Measurements from ENCODE around the gene KCTD2. TPM values are rescaled to one million over a fixed set of nuclear protein-coding genes. Genes with fewer than 3 reads are reported as not detected.

Gene KCTD2, protein sequence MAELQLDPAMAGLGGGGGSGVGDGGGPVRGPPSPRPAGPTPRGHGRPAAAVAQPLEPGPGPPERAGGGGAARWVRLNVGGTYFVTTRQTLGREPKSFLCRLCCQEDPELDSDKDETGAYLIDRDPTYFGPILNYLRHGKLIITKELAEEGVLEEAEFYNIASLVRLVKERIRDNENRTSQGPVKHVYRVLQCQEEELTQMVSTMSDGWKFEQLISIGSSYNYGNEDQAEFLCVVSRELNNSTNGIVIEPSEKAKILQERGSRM
- 10 to 100 TPM; 19.1 to 30.0 (median 21.2) TPM for total RNA-seq
- long read RNA-seq, donor 1, transcript KCTD2-201 (6 exons, 3,635 nt): major isoform, 6 of 16 reads
- long read RNA-seq, donor 1, partial matches to known transcripts: 2 of 16 reads
- long read RNA-seq, donor 1, other reads (novel, unspliced or antisense): 8 of 16 reads
- long read RNA-seq, donor 2, partial matches to known transcripts: 0 of 2 reads
- long read RNA-seq, donor 2, other reads (novel, unspliced or antisense): 2 of 2 reads

DNA sequence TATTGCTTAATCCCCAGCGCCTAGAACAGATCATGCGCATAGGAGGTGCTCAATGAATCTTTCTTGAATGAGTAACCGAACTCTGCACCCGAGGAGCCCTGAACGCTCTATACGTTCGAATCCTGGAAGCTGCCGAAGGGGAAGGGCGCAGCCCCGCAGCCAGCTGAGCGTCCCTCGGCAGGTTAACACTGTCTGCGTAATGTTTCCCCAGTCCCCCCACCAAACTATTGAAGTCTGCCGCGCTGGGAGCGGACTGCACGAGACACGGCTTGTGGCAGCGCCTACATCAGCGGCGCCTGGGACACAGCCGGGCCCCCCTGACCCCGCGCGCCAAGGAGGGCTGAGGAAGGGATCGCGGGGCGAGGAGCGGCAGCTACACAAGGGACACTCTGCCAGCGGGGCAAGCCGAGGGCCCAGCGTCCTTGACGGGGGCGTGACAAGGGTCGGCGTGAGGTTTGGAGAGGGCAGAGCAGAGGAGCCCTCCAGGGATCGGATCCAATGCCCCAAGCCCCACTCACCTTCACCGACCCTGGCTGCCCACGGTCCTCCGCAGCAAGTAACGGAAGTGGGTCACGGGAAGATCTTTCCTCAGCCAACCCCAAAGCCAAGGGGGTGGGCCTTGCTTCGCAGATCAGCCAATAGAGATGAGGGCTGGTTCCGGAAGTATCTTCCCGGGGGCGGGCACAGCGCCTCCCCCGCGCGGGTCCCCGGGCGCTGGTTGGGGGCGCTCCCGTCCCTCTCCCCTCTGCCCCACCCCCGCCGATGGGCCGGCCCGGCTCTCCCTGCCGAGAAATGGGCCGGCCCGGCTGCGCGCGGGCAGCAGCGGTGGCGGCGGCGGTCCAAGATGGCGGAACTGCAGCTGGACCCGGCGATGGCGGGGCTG lies at the start of gene KCTD2, which contains the start of gene ATP5PD:
Gene KCTD2, plus strand, starts transcription at position 819 of the 883 bp plus-strand sequence. Its CDS starts 26 bp downstream, at position 845.
Gene ATP5PD, minus strand, starts transcription at position 563 of the 883 bp plus-strand sequence. CDS start 4,319 bp downstream, outside the sequence.
- Histone ChIP-seq H3K4me3 (peak within 1 kb of the TSS; percentile 82), H3K36me3 (ENCODE audit: low read depth) (peaks cover 2% of the 10 kb centered on the region), H3K4me1 (ENCODE audit: low read depth) (peaks cover 16% of the 10 kb centered on the region), H3K9me3 (no peaks in the 10 kb centered on the region)
- TF ChIP-seq, protein P1, sequence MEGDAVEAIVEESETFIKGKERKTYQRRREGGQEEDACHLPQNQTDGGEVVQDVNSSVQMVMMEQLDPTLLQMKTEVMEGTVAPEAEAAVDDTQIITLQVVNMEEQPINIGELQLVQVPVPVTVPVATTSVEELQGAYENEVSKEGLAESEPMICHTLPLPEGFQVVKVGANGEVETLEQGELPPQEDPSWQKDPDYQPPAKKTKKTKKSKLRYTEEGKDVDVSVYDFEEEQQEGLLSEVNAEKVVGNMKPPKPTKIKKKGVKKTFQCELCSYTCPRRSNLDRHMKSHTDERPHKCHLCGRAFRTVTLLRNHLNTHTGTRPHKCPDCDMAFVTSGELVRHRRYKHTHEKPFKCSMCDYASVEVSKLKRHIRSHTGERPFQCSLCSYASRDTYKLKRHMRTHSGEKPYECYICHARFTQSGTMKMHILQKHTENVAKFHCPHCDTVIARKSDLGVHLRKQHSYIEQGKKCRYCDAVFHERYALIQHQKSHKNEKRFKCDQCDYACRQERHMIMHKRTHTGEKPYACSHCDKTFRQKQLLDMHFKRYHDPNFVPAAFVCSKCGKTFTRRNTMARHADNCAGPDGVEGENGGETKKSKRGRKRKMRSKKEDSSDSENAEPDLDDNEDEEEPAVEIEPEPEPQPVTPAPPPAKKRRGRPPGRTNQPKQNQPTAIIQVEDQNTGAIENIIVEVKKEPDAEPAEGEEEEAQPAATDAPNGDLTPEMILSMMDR (IDR thresholded peaks at IDR 0.05): no peak
- ATAC-seq: peak; percentile 99
- DNase-seq: peak; percentile 96 to 97 (median 96)
- intact Hi-C loops (cut with DNase I, micrococcal nuclease): no loop called here

DNA sequence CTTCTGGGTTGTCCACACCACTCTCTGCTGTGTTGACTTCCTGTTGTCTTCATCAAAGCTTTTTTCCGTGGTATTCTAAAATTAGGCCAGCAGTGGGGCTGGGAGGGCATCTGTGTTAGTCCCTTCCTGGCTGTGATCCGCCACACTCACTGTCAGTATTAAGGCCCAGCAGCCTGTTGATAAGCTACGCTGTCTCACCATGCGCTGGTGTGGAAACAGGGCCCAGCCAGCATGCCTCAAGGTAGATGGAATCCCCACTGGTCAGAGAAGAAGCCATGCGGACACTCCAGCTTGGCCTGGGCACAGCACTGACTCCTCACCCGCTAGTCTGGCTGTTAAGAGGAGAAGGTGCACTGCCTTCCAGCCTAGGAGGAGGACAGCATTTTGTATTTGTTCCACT lies 48.2 kb upstream of the KCTD2 start:
- Histone ChIP-seq H3K4me1 (ENCODE audit: low read depth) (no peaks in the 10 kb centered on the region), H3K36me3 (ENCODE audit: low read depth) (no peaks in the 10 kb centered on the region), H3K9me3 (no peaks in the 10 kb centered on the region), H3K4me3 (no peak overlapping the region)
- intact Hi-C loops (cut with DNase I, micrococcal nuclease): no loop called here
- DNase-seq (no peak), ATAC-seq (no peak)
- TF ChIP-seq, protein P1 (IDR thresholded peaks at IDR 0.05): no peak

DNA sequence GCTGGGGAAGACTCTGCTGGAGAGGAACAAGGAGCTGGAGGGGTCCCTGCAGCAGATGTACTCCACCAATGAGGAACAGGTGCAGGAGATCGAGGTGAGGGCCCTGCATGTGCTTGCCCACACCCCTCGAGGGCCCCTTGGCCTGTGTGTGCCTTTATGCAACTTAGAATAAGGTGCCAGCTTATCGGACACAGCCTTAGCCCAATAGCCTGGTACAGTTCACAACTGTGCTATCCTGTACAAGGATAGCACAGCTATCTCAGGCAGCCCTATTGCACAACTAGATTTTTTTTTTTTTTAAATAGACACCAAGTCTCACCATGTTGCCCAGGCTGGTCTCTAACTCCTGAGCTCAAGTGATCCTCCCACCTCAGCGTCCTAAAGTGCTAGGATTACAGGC lies 47.5 kb upstream of the KCTD2 start:
- DNase-seq: no peak
- intact Hi-C loops (cut with DNase I, micrococcal nuclease): no loop called here
- TF ChIP-seq, protein P1 (IDR thresholded peaks at IDR 0.05): no peak
- H3K36me3 ChIP-seq (ENCODE audit: low read depth): no peaks in the 10 kb centered on the region
- no peak overlapping the region for H3K4me3 ChIP-seq
- ATAC-seq: no peak
- H3K4me1 ChIP-seq (ENCODE audit: low read depth): no peaks in the 10 kb centered on the region
- no peaks in the 10 kb centered on the region for H3K9me3 ChIP-seq

DNA sequence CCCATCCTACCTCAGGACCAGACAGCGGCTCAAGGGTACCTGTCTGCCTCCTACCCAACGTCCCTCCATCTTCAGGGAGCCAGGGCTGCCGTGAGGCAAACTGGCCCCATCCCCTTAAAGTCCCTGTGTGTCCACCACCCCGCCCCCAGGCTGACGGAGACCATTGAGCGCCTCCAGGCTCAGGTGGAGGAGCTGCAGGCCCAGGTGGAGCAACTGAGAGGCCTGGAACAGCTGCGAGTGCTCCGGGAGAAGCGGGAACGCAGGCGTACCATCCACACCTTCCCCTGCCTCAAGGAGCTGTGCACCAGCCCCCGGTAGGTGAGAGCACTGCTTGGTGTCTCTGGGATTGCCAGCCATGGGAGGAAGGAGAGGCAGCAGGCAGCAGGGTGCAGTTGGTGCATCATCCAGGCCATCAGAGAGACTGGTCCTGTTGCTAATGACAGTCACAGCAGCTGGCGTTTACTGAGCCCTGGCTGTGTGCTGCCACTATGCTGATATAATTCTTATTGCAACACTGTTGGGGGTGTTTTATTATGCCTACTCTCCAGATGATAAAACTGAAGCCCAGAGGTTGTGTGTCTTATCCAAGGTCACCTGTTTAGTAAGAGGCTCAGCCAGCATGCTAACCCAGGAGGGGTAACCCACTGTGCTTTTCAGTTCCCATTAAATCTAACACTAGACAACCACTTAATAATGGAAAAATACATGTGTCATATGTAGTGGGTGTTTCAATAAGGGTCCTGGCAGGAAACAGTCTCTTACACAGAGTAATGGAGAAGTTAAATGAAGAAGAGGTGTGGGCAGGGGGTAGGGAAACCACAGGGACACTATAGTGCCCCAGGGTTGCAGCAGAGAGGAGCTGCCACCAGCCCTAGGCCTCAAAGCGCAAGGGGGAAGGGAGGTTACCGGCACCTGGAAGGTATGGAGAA lies 44.8 kb upstream of the KCTD2 start:
- Histone ChIP-seq H3K4me1 (ENCODE audit: low read depth) (no peaks in the 10 kb centered on the region), H3K36me3 (ENCODE audit: low read depth) (no peaks in the 10 kb centered on the region), H3K9me3 (no peaks in the 10 kb centered on the region), H3K4me3 (no peak overlapping the region)
- intact Hi-C loops (cut with DNase I, micrococcal nuclease): no loop called here
- no peak for DNase-seq
- TF ChIP-seq, protein P1 (IDR thresholded peaks at IDR 0.05): no peak
- no peak for ATAC-seq
